Head of caudate nucleus (tissue), 42 donors: ENCODE measurements around the gene CAPN11.

Source experiments
- DNase-seq, 42 donors: peaks; one replicate each; pipeline versions ENCODE4 v3.0.0 to v3.0.0-alpha.2; 2020 to 2021; ENCODE audit warnings: mixed read lengths in 7 of 42
- intact Hi-C: fragments of 100-400 bp; cut with DNase I; formaldehyde crosslinking; loops from one replicate; pipeline ENCODE4 v1.15.0; 2022

The CAPN11 gene

GRCh38 chr6:44150317-44150917 lies 8.2 kb upstream of the CAPN11 start:
- no peak for DNase-seq
- intact Hi-C loops, result no loop called here

- intact Hi-C loops, result loop anchor here (2.0 kb wide), 1 partner anchor 55 kb away; no protein-coding TSS in a partner anchor
- peak in 41 of 42 donors; percentile 50 to 90 (median 76) for DNase-seq
These were observed 7.1 kb upstream of the CAPN11 start for GRCh38 chr6:44151348-44152108.

- DNase-seq, result no peak
- intact Hi-C loops, result loop anchor here (2.0 kb wide), 1 partner anchor 55 kb away; no protein-coding TSS in a partner anchor
These were observed 6.5 kb upstream of the CAPN11 start for GRCh38 chr6:44152109-44152461.

DNA sequence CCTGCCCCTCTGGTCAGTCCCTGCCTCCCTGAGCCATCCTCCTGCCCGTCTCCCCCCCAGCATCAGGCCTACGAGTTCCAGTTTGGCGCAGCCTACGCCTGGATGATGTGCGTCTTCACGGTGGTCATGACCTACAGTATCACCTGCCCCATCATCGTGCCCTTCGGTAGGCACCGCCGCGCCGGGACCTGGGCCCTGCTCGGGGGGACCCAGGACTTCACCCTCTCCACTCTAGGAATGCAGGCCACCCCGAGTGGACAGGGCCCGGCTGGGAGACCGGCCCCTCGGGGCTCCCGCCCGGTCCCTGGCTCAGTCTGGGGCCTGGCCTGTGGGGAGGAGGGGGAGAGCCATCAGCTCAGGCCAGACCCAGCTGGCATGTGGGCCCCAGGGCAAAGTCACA lies 6.1 kb upstream of the CAPN11 start:
- intact Hi-C loops, result loop anchor here (2.0 kb wide), 1 partner anchor 56 kb away; no protein-coding TSS in a partner anchor
- DNase-seq, result no peak

DNA sequence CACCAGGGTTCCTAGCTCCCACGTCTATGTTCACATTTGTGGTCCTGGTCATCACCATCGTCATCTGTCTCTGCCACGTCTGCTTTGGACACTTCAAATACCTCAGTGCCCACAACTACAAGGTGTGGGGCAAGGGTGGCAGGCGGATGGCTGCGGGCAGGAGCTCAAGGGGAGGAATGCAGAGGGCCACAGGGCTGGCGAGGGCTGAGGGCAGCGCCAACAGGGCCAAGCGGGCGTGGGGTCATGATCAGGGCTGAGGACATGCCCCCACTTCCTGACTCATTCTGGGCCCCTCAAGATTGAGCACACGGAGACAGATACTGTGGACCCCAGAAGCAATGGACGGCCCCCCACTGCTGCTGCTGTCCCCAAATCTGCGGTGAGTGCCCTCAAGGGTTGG lies 4.6 kb upstream of the CAPN11 start:
- intact Hi-C loops, result no loop called here

GRCh38 chr6:44156494-44157151 lies 2.0 kb upstream of the CAPN11 start:
- intact Hi-C loops, result no loop called here
- no peak for DNase-seq

More for the DNA sequence above, 4.6 kb upstream of the CAPN11 start:
- DNase-seq, result no peak

GRCh38 chr6:44157152-44157521 lies 1.5 kb upstream of the CAPN11 start:
- intact Hi-C loops, result no loop called here
- no peak for DNase-seq

GRCh38 chr6:44161997-44162338 lies 3.3 kb downstream of the CAPN11 start:
- intact Hi-C loops, result no loop called here
- no peak for DNase-seq

DNA sequence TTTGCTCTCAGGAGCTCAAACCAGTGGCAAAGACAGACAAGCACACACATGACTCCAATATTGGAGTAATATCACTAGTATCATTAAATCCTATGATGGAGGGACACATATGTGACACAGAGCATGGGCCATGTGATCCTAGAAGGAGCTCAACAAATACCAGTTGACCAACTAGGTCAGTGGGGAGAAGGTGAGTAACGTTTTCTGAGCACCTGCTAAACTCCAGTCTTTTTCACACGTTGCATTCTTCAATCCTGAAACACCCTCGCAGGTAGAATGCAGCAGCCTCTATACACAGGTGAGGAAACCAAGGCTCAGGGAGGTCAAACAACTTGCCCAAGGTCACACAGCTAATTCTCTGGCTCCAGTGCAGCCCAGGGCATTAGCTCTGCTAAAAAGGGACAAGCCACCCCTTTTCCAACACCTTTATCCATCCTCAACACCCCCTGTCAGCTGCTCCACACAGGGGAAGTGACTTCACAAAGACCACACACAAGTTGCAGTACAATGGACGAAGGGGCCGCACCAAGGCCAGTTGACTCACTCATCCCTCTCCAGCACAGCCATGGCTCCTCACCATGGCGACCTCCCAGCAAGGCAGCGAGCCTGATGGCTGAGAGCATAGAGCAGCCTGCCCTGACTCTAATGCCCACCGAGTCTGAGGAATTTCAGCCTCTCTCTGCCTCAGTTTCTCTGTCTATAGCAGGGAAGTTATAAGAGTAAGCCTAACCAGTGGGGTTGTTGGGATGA lies 4.4 kb downstream of the CAPN11 start:
- intact Hi-C loops, result no loop called here

GRCh38 chr6:44166116-44166515 lies 7.5 kb downstream of the CAPN11 start:
- intact Hi-C loops, result no loop called here
- DNase-seq, result no peak

More for the DNA sequence above, 4.4 kb downstream of the CAPN11 start:
- no peak for DNase-seq

- DNase-seq, result no peak
- intact Hi-C loops, result no loop called here
These were observed 8.1 kb downstream of the CAPN11 start for GRCh38 chr6:44166591-44167184.

DNA sequence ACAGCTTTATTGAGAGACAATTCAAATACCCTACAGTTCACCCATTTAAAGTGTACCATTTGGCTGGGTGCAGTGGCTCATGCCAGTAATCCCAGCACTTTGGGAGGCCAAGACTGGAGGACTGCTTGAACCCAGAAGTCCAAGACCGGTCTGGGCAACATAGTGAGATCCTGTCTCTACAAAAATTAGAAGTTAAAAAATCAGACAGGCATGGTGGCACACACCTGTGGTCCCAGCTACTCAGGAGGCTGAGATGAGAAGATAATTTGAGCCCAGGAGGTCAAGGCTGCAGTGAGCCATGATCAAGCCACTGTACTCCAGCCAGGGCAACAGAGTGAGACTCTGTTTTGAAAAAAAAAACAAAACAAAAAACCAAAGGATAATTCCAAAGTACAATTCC lies 8.9 kb downstream of the CAPN11 start:
- DNase-seq, result no peak
- intact Hi-C loops, result no loop called here

GRCh38 chr6:44169154-44169553 lies 10.5 kb downstream of the CAPN11 start:
- no peak for DNase-seq
- intact Hi-C loops, result no loop called here

GRCh38 chr6:44169886-44170570 lies 11.4 kb downstream of the CAPN11 start:
- DNase-seq, result no peak
- intact Hi-C loops, result loop anchor here (10.0 kb wide), 1 partner anchor 165 kb away; no protein-coding TSS in a partner anchor

DNA sequence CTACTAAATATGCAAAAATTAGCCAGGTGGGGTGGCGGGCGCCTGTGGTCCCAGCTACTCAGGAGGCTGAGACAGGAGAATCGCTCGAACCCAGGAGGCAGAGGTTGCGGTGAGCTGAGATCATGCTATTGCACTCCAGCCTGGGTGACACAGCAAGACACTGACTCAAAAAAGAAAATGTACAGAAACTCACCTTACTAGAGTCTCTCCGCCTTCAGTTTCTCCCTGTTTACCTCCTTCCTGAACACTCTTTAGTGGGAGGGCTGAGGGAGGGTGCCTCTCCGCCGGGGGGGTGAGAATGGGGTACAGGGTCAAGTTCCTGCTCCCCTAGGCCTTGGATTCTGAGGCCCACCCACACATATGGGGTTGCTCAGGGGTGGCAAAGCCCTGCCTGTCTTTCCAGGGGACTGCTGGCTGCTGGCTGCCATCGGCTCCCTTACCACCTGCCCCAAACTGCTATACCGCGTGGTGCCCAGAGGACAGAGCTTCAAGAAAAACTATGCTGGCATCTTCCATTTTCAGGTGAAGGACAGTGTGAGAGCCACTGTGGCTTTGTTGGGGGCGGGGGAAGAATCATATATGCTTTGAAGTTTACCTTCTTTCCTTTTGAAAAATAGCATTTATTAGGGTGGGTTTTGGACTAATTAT lies 13.4 kb downstream of the CAPN11 start:
- intact Hi-C loops, result loop anchor here (2.0 to 10.0 kb wide), 2 partner anchors 63 to 163 kb away; no protein-coding TSS in a partner anchor
- DNase-seq, result no peak

GRCh38 chr6:44172731-44173500 lies 14.3 kb downstream of the CAPN11 start:
- intact Hi-C loops, result loop anchor here (2.0 to 10.0 kb wide), 2 partner anchors 62 to 162 kb away; no protein-coding TSS in a partner anchor
- DNase-seq, result peak; percentile 63 to 94 (median 86)

- intact Hi-C loops, result loop anchor here (10.0 kb wide), 1 partner anchor 159 kb away; no protein-coding TSS in a partner anchor
- no peak for DNase-seq
These were observed 17.6 kb downstream of the CAPN11 start for GRCh38 chr6:44176130-44176761.
